Kidney (tissue), 14 donors: ENCODE results near the gene TTLL4. TPM values are rescaled to one million over a fixed set of nuclear protein-coding genes. Genes with fewer than 3 reads are reported as not detected.

Source experiments
- DNase-seq, 5 donors: peaks; one replicate each; pipeline ENCODE4 v3.0.0-alpha.2; 2013 to 2020
- FAIRE-seq: peaks from 2 replicates; lab custom pipeline; 2012; peaks lifted over from hg19 to GRCh38; lab: Jason Lieb, UNC
- H3K27ac ChIP-seq, 2 donors: one replicate each; pipeline ENCODE4 v1.7.0; 2013; ENCODE audit warnings: low read depth in 2 of 2, low read length in 2 of 2, inconsistent platforms in 1 of 2
- H3K27me3 ChIP-seq: one replicate; pipeline ENCODE4 v1.7.1; 2013; ENCODE audit warnings: low read length, inconsistent platforms; ENCODE audit not compliant: control insufficient read depth, insufficient read depth
- H3K36me3 ChIP-seq, 3 donors: one replicate each; pipeline versions ENCODE4 v1.7.0 to v1.7.1; 2013; ENCODE audit warnings: low read length in 3 of 3, control low read depth in 1 of 3, inconsistent platforms in 1 of 3; ENCODE audit not compliant: insufficient read depth in 3 of 3, control insufficient read depth in 2 of 3
- H3K4me1 ChIP-seq, 3 donors: one replicate each; pipeline versions ENCODE4 v1.7.0 to v1.7.1; 2013; ENCODE audit warnings: low read length in 3 of 3, inconsistent platforms in 1 of 3, low read depth in 1 of 3; ENCODE audit not compliant: control insufficient read depth in 2 of 3, insufficient read depth in 2 of 3
- H3K4me3 ChIP-seq, 3 donors: one replicate each; pipeline versions ENCODE4 v1.7.0 to v1.8.1; 2013; ENCODE audit warnings: low read length in 3 of 3, control low read depth in 1 of 3, inconsistent platforms in 1 of 3
- H3K9ac ChIP-seq, 3 donors: one replicate each; pipeline versions ENCODE4 v1.7.0 to v1.7.1; 2013; ENCODE audit warnings: low read length in 3 of 3, control low read depth in 1 of 3, inconsistent platforms in 1 of 3
- H3K9me3 ChIP-seq, 3 donors: one replicate each; pipeline versions ENCODE4 v1.7.0 to v1.7.1; 2013; ENCODE audit warnings: low read length in 3 of 3, control low read depth in 1 of 3, inconsistent platforms in 1 of 3; ENCODE audit not compliant: control insufficient read depth in 2 of 3, insufficient read depth in 1 of 3
- CTCF ChIP-seq: IDR thresholded peaks from 3 replicates; pipeline ENCODE4 v1.5.1; 2012; ENCODE audit warnings: mild to moderate bottlenecking, moderate library complexity, borderline replicate concordance; ENCODE audit not compliant: insufficient read depth; ENCODE audit errors: extremely low read depth
- intact Hi-C: fragments of 100-400 bp; cut with DNase I; formaldehyde crosslinking; loops from one replicate; pipeline ENCODE4 v1.11.1; 2022
- polyA plus RNA-seq: library from polyadenylated mRNA; stranded (reverse); fragments of 350-450 nt; fragmentation: Illumina TruSeq; extraction: RNeasy Lipid Tissue Mini Kit (QIAGEN cat#74804); gene quantifications from one replicate; pipeline ENCODE4 v1.2.3, GENCODE V29; 2014; ENCODE audit warnings: low read depth, low replicate concordance; ENCODE audit not compliant: insufficient read depth
- total RNA-seq: library from RNA; stranded (reverse); fragmentation: NEBNext Ultra II Directional; extraction: Animal tissue kit (Norgen Biotek cat#: 25700); gene quantifications from one replicate; pipeline ENCODE4 v1.2.1, GENCODE V29; 2021
- donor health status: control.
- donor health status: control.
- donor health status: control.
- donor health status: control.
- donor health status: control.
- donor health status: DM: yes; HTN: yes; CAD: no.
- donor health status: Normal renal cell carcinoma (clear cell type).

The TTLL4 gene
- total and polyA plus RNA-seq, 2 donors from 2014 or later, result 7.6 to 30.7 TPM

GRCh38 chr2:218745559-218746469 is 35.2 kb downstream of the TTLL4 start:
- intact Hi-C loops, result no loop called here
- H3K9me3 ChIP-seq, result no peaks in the 10 kb centered on the region
- H3K9ac ChIP-seq, result no peak overlapping the region
- peak in 2 of 5 donors; percentile 2 to 37 for DNase-seq
- no peak overlapping the region for H3K27ac ChIP-seq
- H3K27me3 ChIP-seq, result no peaks in the 10 kb centered on the region
- no peak overlapping the region for H3K4me3 ChIP-seq
- H3K4me1 ChIP-seq, result no peaks in the 10 kb centered on the region
- no peak for TF ChIP-seq CTCF
- FAIRE-seq, result no peak
- peaks cover 6 to 35% (median 31%) of the 10 kb centered on the region in 3 donors for H3K36me3 ChIP-seq

- FAIRE-seq (no peak), DNase-seq (no peak)
- intact Hi-C loops, result no loop called here
- Histone ChIP-seq H3K36me3 (peaks cover 7 to 38% (median 29%) of the 10 kb centered on the region in 3 donors), H3K9ac (no peak overlapping the region), H3K9me3 (no peaks in the 10 kb centered on the region), H3K27me3 (no peaks in the 10 kb centered on the region), H3K4me1 (no peaks in the 10 kb centered on the region), H3K4me3 (no peak overlapping the region), H3K27ac (no peak overlapping the region)
- TF ChIP-seq CTCF, result no peak
Measured at GRCh38 chr2:218746470-218746795, 35.8 kb downstream of the TTLL4 start.

- intact Hi-C loops, result no loop called here
- peaks cover 7 to 39% (median 30%) of the 10 kb centered on the region in 3 donors for H3K36me3 ChIP-seq
- H3K9me3 ChIP-seq, result no peaks in the 10 kb centered on the region
- H3K4me1 ChIP-seq, result no peaks in the 10 kb centered on the region
- H3K4me3 ChIP-seq, result no peak overlapping the region
- H3K27ac ChIP-seq, result no peak overlapping the region
- no peak overlapping the region for H3K9ac ChIP-seq
- DNase-seq (no peak), FAIRE-seq (no peak)
- no peak for TF ChIP-seq CTCF
- no peaks in the 10 kb centered on the region for H3K27me3 ChIP-seq
Measured at GRCh38 chr2:218746960-218747359, 36.3 kb downstream of the TTLL4 start.
